Neutrophil (primary cell): ENCODE measurements around the gene NCK2.

ENCODE experiments used
- H3K27ac ChIP-seq: fragments of 200-600 bp; sonication (generic); 2 replicates; pipeline ENCODE4 v1.5.1; 2016; ENCODE audit warnings: mild to moderate bottlenecking, moderate library complexity
- H3K27me3 ChIP-seq: fragments of 200-600 bp; sonication (generic); 2 replicates; pipeline ENCODE4 v1.6.0; 2016; ENCODE audit warnings: mild to moderate bottlenecking
- H3K36me3 ChIP-seq: fragments of 200-600 bp; sonication (generic); 2 replicates; pipeline ENCODE4 v1.5.1; 2017
- H3K4me1 ChIP-seq, 2 experiments: fragments of 200-600 bp in 1 of 2; sonication (generic) in 1 of 2; 1 replicate in 1 of 2; 2 replicates in 1 of 2; pipeline versions ENCODE4 v1.5.1 to v1.6.1; 2013 to 2016; ENCODE audit warnings: low read depth in 1 of 2, low read length in 1 of 2, mild to moderate bottlenecking in 1 of 2, moderate library complexity in 1 of 2; ENCODE audit not compliant: control insufficient read depth in 1 of 2, insufficient read depth in 1 of 2
- H3K4me3 ChIP-seq, 2 experiments: fragments of 200-600 bp in 1 of 2; sonication (generic) in 1 of 2; 1 replicate in 1 of 2; 2 replicates in 1 of 2; pipeline ENCODE4 v1.5.1; 2013 to 2016; ENCODE audit warnings: low read depth in 1 of 2, low read length in 1 of 2, mild to moderate bottlenecking in 1 of 2, moderate library complexity in 1 of 2
- H3K9me3 ChIP-seq: fragments of 200-600 bp; sonication (generic); 2 replicates; pipeline ENCODE4 v1.5.1; 2016
- CTCF ChIP-seq: fragments of 200-600 bp; sonication (generic); IDR thresholded peaks from 2 replicates; pipeline ENCODE4 v1.5.1; 2016; ENCODE audit warnings: antibody characterized with exemption

NCK2 gene

GRCh38 chr2:105744909-105745853 is at the start of gene NCK2:
NCK2 (plus strand) TSS chr2:105744912; CDS start chr2:105855064, 110,152 bp downstream.
- Histone ChIP-seq H3K27me3 (no peaks in the 10 kb centered on the region), H3K27ac (peak within 1 kb of the TSS; percentile 85), H3K36me3 (no peaks in the 10 kb centered on the region), H3K4me1 (peaks cover 38 to 39% of the 10 kb centered on the region in 2 experiments), H3K9me3 (no peaks in the 10 kb centered on the region), H3K4me3 (peak within 1 kb of the TSS; percentile 85 to 92)
- TF ChIP-seq CTCF, result no peak

GRCh38 chr2:105697781-105698449 is 46.8 kb upstream of the NCK2 start:
- no peaks in the 10 kb centered on the region for H3K4me1 ChIP-seq
- H3K27ac ChIP-seq, result no peak overlapping the region
- H3K9me3 ChIP-seq, result no peaks in the 10 kb centered on the region
- H3K27me3 ChIP-seq, result peaks cover 10% of the 10 kb centered on the region
- H3K36me3 ChIP-seq, result no peaks in the 10 kb centered on the region
- H3K4me3 ChIP-seq, result no peak overlapping the region
- TF ChIP-seq CTCF, result no peak

GRCh38 chr2:105698820-105699219 is 45.9 kb upstream of the NCK2 start:
- Histone ChIP-seq H3K9me3 (no peaks in the 10 kb centered on the region), H3K27me3 (peaks cover 10% of the 10 kb centered on the region), H3K27ac (no peak overlapping the region), H3K36me3 (no peaks in the 10 kb centered on the region), H3K4me1 (no peaks in the 10 kb centered on the region), H3K4me3 (no peak overlapping the region)
- TF ChIP-seq CTCF, result no peak

GRCh38 chr2:105701042-105701441 is 43.7 kb upstream of the NCK2 start:
- H3K4me1 ChIP-seq, result no peaks in the 10 kb centered on the region
- H3K27ac ChIP-seq, result no peak overlapping the region
- no peak overlapping the region for H3K4me3 ChIP-seq
- H3K36me3 ChIP-seq, result no peaks in the 10 kb centered on the region
- peaks cover 10% of the 10 kb centered on the region for H3K27me3 ChIP-seq
- no peaks in the 10 kb centered on the region for H3K9me3 ChIP-seq
- TF ChIP-seq CTCF, result no peak

- H3K4me1 ChIP-seq, result no peaks in the 10 kb centered on the region
- TF ChIP-seq CTCF, result no peak
- H3K27ac ChIP-seq, result no peak overlapping the region
- no peaks in the 10 kb centered on the region for H3K27me3 ChIP-seq
- H3K9me3 ChIP-seq, result no peaks in the 10 kb centered on the region
- no peak overlapping the region for H3K4me3 ChIP-seq
- no peaks in the 10 kb centered on the region for H3K36me3 ChIP-seq
Measured at GRCh38 chr2:105708697-105709096, 36.0 kb upstream of the NCK2 start.
